ENCODE results near the gene RXYLT1.

Gene RXYLT1

GRCh38 chr12:63843721-63844390 lies 64.1 kb downstream of the RXYLT1 start:
- Histone ChIP-seq H3K4me3 (ENCODE audit: low read length) (peak overlapping the region; percentile 93), H3K36me3 (ENCODE audit: control insufficient read depth, insufficient read depth, low read length, severe bottlenecking) (no peaks in the 10 kb centered on the region), H3K9me3 (ENCODE audit: control insufficient read depth, low read length) (no peaks in the 10 kb centered on the region), H3K9ac (ENCODE audit: low read length) (peak overlapping the region; percentile 92), H3K27me3 (replicated peaks; ENCODE audit: control insufficient read depth, insufficient read depth, low read length) (no peaks in the 10 kb centered on the region), H3K4me1 (ENCODE audit: control insufficient read depth, insufficient read depth, low read length) (peaks cover 20% of the 10 kb centered on the region)
- peak; percentile 98 for DNase-seq (ENCODE audit: low read depth)

- peak; percentile 88 for DNase-seq (ENCODE audit: low read depth)
- Histone ChIP-seq H3K36me3 (ENCODE audit: control insufficient read depth, insufficient read depth, low read length, severe bottlenecking) (no peaks in the 10 kb centered on the region), H3K4me3 (ENCODE audit: low read length) (peak within 1 kb of the TSS; percentile 93)
Observed at GRCh38 chr12:63844391-63845341, 65.0 kb downstream of the RXYLT1 start, which contains the start of gene SRGAP1. Gene SRGAP1, plus strand, starts transcription at chr12:63844700. Its CDS starts 117 bp downstream, at chr12:63844817.

GRCh38 chr12:63845726-63846125 lies 66.0 kb downstream of the RXYLT1 start:
- H3K4me3 ChIP-seq (ENCODE audit: low read length): peak overlapping the region; percentile 93
- peak overlapping the region; percentile 92 for H3K9ac ChIP-seq (ENCODE audit: low read length)
- peaks cover 38% of the 10 kb centered on the region for H3K4me1 ChIP-seq (ENCODE audit: control insufficient read depth, insufficient read depth, low read length)
- no peaks in the 10 kb centered on the region for H3K27me3 ChIP-seq (replicated peaks; ENCODE audit: control insufficient read depth, insufficient read depth, low read length)
- no peaks in the 10 kb centered on the region for H3K36me3 ChIP-seq (ENCODE audit: control insufficient read depth, insufficient read depth, low read length, severe bottlenecking)
- DNase-seq (ENCODE audit: low read depth): peak; percentile 61
- no peaks in the 10 kb centered on the region for H3K9me3 ChIP-seq (ENCODE audit: control insufficient read depth, low read length)

More at GRCh38 chr12:63844391-63845341, 65.0 kb downstream of the RXYLT1 start, which contains the start of gene SRGAP1:
- Histone ChIP-seq H3K27me3 (replicated peaks; ENCODE audit: control insufficient read depth, insufficient read depth, low read length) (no peaks in the 10 kb centered on the region), H3K9me3 (ENCODE audit: control insufficient read depth, low read length) (no peaks in the 10 kb centered on the region), H3K9ac (ENCODE audit: low read length) (peak within 1 kb of the TSS; percentile 92), H3K4me1 (ENCODE audit: control insufficient read depth, insufficient read depth, low read length) (peaks cover 28% of the 10 kb centered on the region)

- Histone ChIP-seq H3K27me3 (replicated peaks; ENCODE audit: control insufficient read depth, insufficient read depth, low read length) (no peaks in the 10 kb centered on the region), H3K36me3 (ENCODE audit: control insufficient read depth, insufficient read depth, low read length, severe bottlenecking) (no peaks in the 10 kb centered on the region), H3K9me3 (ENCODE audit: control insufficient read depth, low read length) (no peaks in the 10 kb centered on the region), H3K9ac (ENCODE audit: low read length) (peak overlapping the region; percentile 92), H3K4me1 (ENCODE audit: control insufficient read depth, insufficient read depth, low read length) (peaks cover 38% of the 10 kb centered on the region), H3K4me3 (ENCODE audit: low read length) (peak overlapping the region; percentile 93)
- DNase-seq (ENCODE audit: low read depth): peak; percentile 37
Observed at GRCh38 chr12:63846238-63846967, 66.7 kb downstream of the RXYLT1 start.

GRCh38 chr12:63848450-63848849 lies 68.7 kb downstream of the RXYLT1 start:
- no peak overlapping the region for H3K9ac ChIP-seq (ENCODE audit: low read length)
- H3K4me1 ChIP-seq (ENCODE audit: control insufficient read depth, insufficient read depth, low read length): peaks cover 36% of the 10 kb centered on the region
- H3K27me3 ChIP-seq (replicated peaks; ENCODE audit: control insufficient read depth, insufficient read depth, low read length): no peaks in the 10 kb centered on the region
- H3K4me3 ChIP-seq (ENCODE audit: low read length): peak overlapping the region; percentile 36
- no peaks in the 10 kb centered on the region for H3K9me3 ChIP-seq (ENCODE audit: control insufficient read depth, low read length)
- no peak for DNase-seq (ENCODE audit: low read depth)
- H3K36me3 ChIP-seq (ENCODE audit: control insufficient read depth, insufficient read depth, low read length, severe bottlenecking): no peaks in the 10 kb centered on the region

- DNase-seq (ENCODE audit: low read depth): peak; percentile 13
- H3K4me1 ChIP-seq (ENCODE audit: control insufficient read depth, insufficient read depth, low read length): peaks cover 36% of the 10 kb centered on the region
- H3K36me3 ChIP-seq (ENCODE audit: control insufficient read depth, insufficient read depth, low read length, severe bottlenecking): no peaks in the 10 kb centered on the region
- H3K9ac ChIP-seq (ENCODE audit: low read length): no peak overlapping the region
- H3K27me3 ChIP-seq (replicated peaks; ENCODE audit: control insufficient read depth, insufficient read depth, low read length): no peaks in the 10 kb centered on the region
- H3K4me3 ChIP-seq (ENCODE audit: low read length): no peak overlapping the region
- no peaks in the 10 kb centered on the region for H3K9me3 ChIP-seq (ENCODE audit: control insufficient read depth, low read length)
Observed at GRCh38 chr12:63849106-63849620, 69.5 kb downstream of the RXYLT1 start.

- no peak for DNase-seq (ENCODE audit: low read depth)
- peaks cover 36% of the 10 kb centered on the region for H3K4me1 ChIP-seq (ENCODE audit: control insufficient read depth, insufficient read depth, low read length)
- H3K27me3 ChIP-seq (replicated peaks; ENCODE audit: control insufficient read depth, insufficient read depth, low read length): no peaks in the 10 kb centered on the region
- H3K9me3 ChIP-seq (ENCODE audit: control insufficient read depth, low read length): no peaks in the 10 kb centered on the region
- H3K9ac ChIP-seq (ENCODE audit: low read length): no peak overlapping the region
- no peak overlapping the region for H3K4me3 ChIP-seq (ENCODE audit: low read length)
- no peaks in the 10 kb centered on the region for H3K36me3 ChIP-seq (ENCODE audit: control insufficient read depth, insufficient read depth, low read length, severe bottlenecking)
Observed at GRCh38 chr12:63849641-63850040, 69.9 kb downstream of the RXYLT1 start.

GRCh38 chr12:63853978-63854377 lies 74.3 kb downstream of the RXYLT1 start:
- H3K9ac ChIP-seq (ENCODE audit: low read length): no peak overlapping the region
- peaks cover 26% of the 10 kb centered on the region for H3K4me1 ChIP-seq (ENCODE audit: control insufficient read depth, insufficient read depth, low read length)
- H3K36me3 ChIP-seq (ENCODE audit: control insufficient read depth, insufficient read depth, low read length, severe bottlenecking): no peaks in the 10 kb centered on the region
- DNase-seq (ENCODE audit: low read depth): no peak
- no peak overlapping the region for H3K4me3 ChIP-seq (ENCODE audit: low read length)
- no peaks in the 10 kb centered on the region for H3K27me3 ChIP-seq (replicated peaks; ENCODE audit: control insufficient read depth, insufficient read depth, low read length)
- no peaks in the 10 kb centered on the region for H3K9me3 ChIP-seq (ENCODE audit: control insufficient read depth, low read length)

GRCh38 chr12:63855299-63855698 lies 75.6 kb downstream of the RXYLT1 start:
- H3K4me3 ChIP-seq (ENCODE audit: low read length): no peak overlapping the region
- H3K9ac ChIP-seq (ENCODE audit: low read length): no peak overlapping the region
- no peak for DNase-seq (ENCODE audit: low read depth)
- no peaks in the 10 kb centered on the region for H3K9me3 ChIP-seq (ENCODE audit: control insufficient read depth, low read length)
- peaks cover 15% of the 10 kb centered on the region for H3K4me1 ChIP-seq (ENCODE audit: control insufficient read depth, insufficient read depth, low read length)
- H3K36me3 ChIP-seq (ENCODE audit: control insufficient read depth, insufficient read depth, low read length, severe bottlenecking): no peaks in the 10 kb centered on the region
- H3K27me3 ChIP-seq (replicated peaks; ENCODE audit: control insufficient read depth, insufficient read depth, low read length): no peaks in the 10 kb centered on the region

- Histone ChIP-seq H3K4me1 (ENCODE audit: control insufficient read depth, insufficient read depth, low read length) (peaks cover 29% of the 10 kb centered on the region), H3K9me3 (ENCODE audit: control insufficient read depth, low read length) (no peaks in the 10 kb centered on the region), H3K27me3 (replicated peaks; ENCODE audit: control insufficient read depth, insufficient read depth, low read length) (no peaks in the 10 kb centered on the region), H3K4me3 (ENCODE audit: low read length) (no peak overlapping the region), H3K9ac (ENCODE audit: low read length) (peak overlapping the region; percentile 2), H3K36me3 (ENCODE audit: control insufficient read depth, insufficient read depth, low read length, severe bottlenecking) (no peaks in the 10 kb centered on the region)
- no peak for DNase-seq (ENCODE audit: low read depth)
Observed at GRCh38 chr12:63857771-63858670, 78.3 kb downstream of the RXYLT1 start.

Measured in adipocyte (in vitro differentiated cells).